GM20000 (cell line): ENCODE results near the gene OSBP2.

Experiments used
- DNase-seq: peaks from one replicate; pipeline ENCODE4 v3.0.0; 2012; ENCODE audit warnings: low spot score
- CTCF ChIP-seq: IDR thresholded peaks from 2 replicates; pipeline ENCODE4 v1.5.1; 2012; ENCODE audit warnings: mild to moderate bottlenecking, control low read depth; ENCODE audit errors: extremely low read depth, missing control alignments

The OSBP2 gene

GRCh38 chr22:30712094-30712493, 17.4 kb downstream of the OSBP2 start:
- TF ChIP-seq CTCF: no peak
- DNase-seq: no peak

DNA sequence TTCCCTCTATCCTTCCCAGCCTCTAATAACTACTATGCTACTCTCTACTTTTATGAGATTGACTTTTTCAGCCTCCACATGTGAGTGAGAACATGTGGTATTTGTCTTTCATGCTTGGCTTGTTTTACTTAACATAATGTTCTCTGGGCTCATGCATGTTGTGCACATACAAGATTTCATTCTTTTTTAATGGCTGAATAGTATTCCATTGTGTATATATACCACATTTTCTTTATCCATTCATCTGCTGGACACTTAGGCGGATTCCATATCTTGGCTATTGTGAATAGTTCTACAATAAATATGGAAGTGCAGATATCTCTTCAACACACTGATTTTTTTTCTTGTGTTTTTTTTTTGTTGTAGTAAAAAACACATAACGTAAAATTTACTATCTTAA, 19.4 kb downstream of the OSBP2 start:
- TF ChIP-seq CTCF: no peak
- DNase-seq: no peak

GRCh38 chr22:30717331-30717921, 22.8 kb downstream of the OSBP2 start:
- no peak for DNase-seq
- no peak for TF ChIP-seq CTCF

GRCh38 chr22:30717952-30718351, 23.3 kb downstream of the OSBP2 start:
- DNase-seq: no peak
- no peak for TF ChIP-seq CTCF

DNA sequence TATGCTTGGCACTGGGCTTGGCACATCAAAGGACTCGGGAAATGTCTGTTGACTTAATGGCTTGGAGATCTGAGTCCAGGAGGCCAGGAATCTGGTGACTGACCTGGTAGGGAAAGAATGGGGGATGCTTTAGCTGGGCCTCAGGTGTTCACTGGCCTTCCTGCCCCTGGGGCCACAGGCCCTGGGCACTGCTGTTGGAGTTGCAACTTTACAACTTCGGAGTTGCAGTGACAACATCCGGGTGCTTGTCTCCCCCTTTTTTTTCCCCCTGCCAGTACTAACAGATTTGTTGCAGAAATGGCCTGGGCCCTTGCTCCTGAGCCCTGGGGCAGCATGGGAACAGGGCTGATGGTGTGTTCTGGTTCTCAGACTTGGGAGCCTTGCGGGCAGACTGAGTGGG, 23.8 kb downstream of the OSBP2 start:
- DNase-seq: no peak
- TF ChIP-seq CTCF: no peak

DNA sequence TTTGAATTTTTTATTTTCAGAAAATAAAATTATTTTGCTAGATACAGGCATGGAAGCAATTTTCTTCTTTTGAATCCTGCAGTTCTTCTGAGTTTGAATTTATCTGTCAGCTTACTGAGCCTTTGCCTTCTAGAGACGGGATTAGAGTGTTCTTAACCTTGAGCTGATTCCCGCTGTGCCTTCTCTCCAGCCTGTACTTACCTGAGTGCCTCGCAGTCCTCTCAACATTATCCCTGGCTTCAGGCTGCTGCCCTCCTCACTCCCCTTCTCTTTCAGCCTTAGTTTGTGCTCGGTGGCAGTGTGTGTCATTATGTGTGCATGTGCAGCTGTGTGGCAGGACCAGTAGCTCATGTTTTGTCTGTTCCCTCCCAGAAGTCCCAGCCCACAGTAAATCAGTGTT, 24.3 kb downstream of the OSBP2 start:
- no peak for DNase-seq
- TF ChIP-seq CTCF: no peak

GRCh38 chr22:30720263-30720837, 25.7 kb downstream of the OSBP2 start:
- no peak for DNase-seq
- TF ChIP-seq CTCF: no peak
